H9 (cell line): ENCODE results near the gene SCN8A. TPM values are rescaled to one million over a fixed set of nuclear protein-coding genes. Genes with fewer than 3 reads are reported as not detected.
A peak's percentile ranks its signal among the peaks of the same experiment; 100 is the strongest.

Source experiments
- DNase-seq: peaks from one replicate; pipeline ENCODE4 v3.0.0-alpha.2; 2017
- H2AFZ ChIP-seq: one replicate; pipeline ENCODE4 v1.6.1; 2013; ENCODE audit warnings: mild to moderate bottlenecking, low read length, control low read depth, moderate library complexity
- H2AK5ac ChIP-seq: 2 replicates; pipeline ENCODE4 v1.6.1; 2013; ENCODE audit warnings: low read length, control low read depth, mixed read lengths; ENCODE audit not compliant: insufficient read length
- H2BK120ac ChIP-seq: one replicate; pipeline ENCODE4 v1.6.1; 2013; ENCODE audit warnings: low read depth, mild to moderate bottlenecking, low read length, control low read depth, inconsistent platforms; ENCODE audit not compliant: poor library complexity, severe bottlenecking
- H2BK12ac ChIP-seq: 2 replicates; pipeline ENCODE4 v1.6.1; 2013; ENCODE audit warnings: low read length, control low read depth, mixed read lengths, low read depth; ENCODE audit not compliant: insufficient read length
- H2BK15ac ChIP-seq: 2 replicates; pipeline ENCODE4 v1.6.1; 2013; ENCODE audit warnings: low read depth, low read length, control low read depth
- H2BK20ac ChIP-seq: one replicate; pipeline ENCODE4 v1.6.1; 2013; ENCODE audit warnings: low read depth, mild to moderate bottlenecking, low read length, control low read depth, inconsistent platforms; ENCODE audit not compliant: poor library complexity, severe bottlenecking
- H2BK5ac ChIP-seq: 2 replicates; pipeline ENCODE4 v1.6.1; 2013; ENCODE audit warnings: low read length, control low read depth, mixed read lengths; ENCODE audit not compliant: insufficient read length
- H3K14ac ChIP-seq: 2 replicates; pipeline ENCODE4 v1.6.1; 2013; ENCODE audit warnings: low read length, control low read depth; ENCODE audit not compliant: insufficient read depth
- H3K18ac ChIP-seq: 2 replicates; pipeline ENCODE4 v1.6.1; 2013; ENCODE audit warnings: low read depth, mild to moderate bottlenecking, mixed read lengths, low read length, control low read depth; ENCODE audit not compliant: insufficient read length
- H3K23ac ChIP-seq: 2 replicates; pipeline ENCODE4 v1.6.1; 2013; ENCODE audit warnings: low read length, control low read depth, mixed read lengths, low read depth; ENCODE audit not compliant: insufficient read length
- H3K23me2 ChIP-seq: 2 replicates; pipeline ENCODE4 v1.6.1; 2013; ENCODE audit warnings: low read depth, mild to moderate bottlenecking, mixed read lengths, low read length, control low read depth; ENCODE audit not compliant: insufficient read length, poor library complexity, severe bottlenecking
- H3K27ac ChIP-seq: 2 replicates; pipeline ENCODE4 v1.5.1; 2013; ENCODE audit warnings: low read length, control low read depth, mixed read lengths, low read depth; ENCODE audit not compliant: insufficient read length
- H3K27me3 ChIP-seq: 2 replicates; pipeline ENCODE4 v1.6.1; 2013; ENCODE audit warnings: low read length, control low read depth, inconsistent platforms; ENCODE audit not compliant: insufficient read depth
- H3K4ac ChIP-seq: 2 replicates; pipeline ENCODE4 v1.6.1; 2013; ENCODE audit warnings: low read depth, mild to moderate bottlenecking, control low read depth, inconsistent platforms, low read length, moderate library complexity
- H3K4me1 ChIP-seq: 2 replicates; pipeline ENCODE4 v1.6.1; 2013; ENCODE audit warnings: low read length, control low read depth, inconsistent platforms; ENCODE audit not compliant: insufficient read depth
- H3K4me2 ChIP-seq: 2 replicates; pipeline ENCODE4 v1.6.1; 2013; ENCODE audit warnings: low read length, control low read depth, mixed read lengths; ENCODE audit not compliant: insufficient read length, insufficient read depth
- H3K56ac ChIP-seq: 2 replicates; pipeline ENCODE4 v1.6.1; 2013; ENCODE audit warnings: low read depth, mild to moderate bottlenecking, mixed read lengths, low read length, control low read depth; ENCODE audit not compliant: insufficient read length
- H3K79me1 ChIP-seq: 2 replicates; pipeline ENCODE4 v1.6.1; 2013; ENCODE audit warnings: low read depth, mild to moderate bottlenecking, moderate library complexity, low read length, control low read depth, inconsistent platforms; ENCODE audit not compliant: insufficient read depth, poor library complexity, severe bottlenecking
- H3K79me2 ChIP-seq: 2 replicates; pipeline ENCODE4 v1.6.1; 2013; ENCODE audit warnings: low read length, control low read depth, inconsistent platforms; ENCODE audit not compliant: insufficient read depth
- H3K9ac ChIP-seq: 2 replicates; pipeline ENCODE4 v1.6.1; 2013; ENCODE audit warnings: low read length, control low read depth, mixed read lengths; ENCODE audit not compliant: insufficient read length; ENCODE audit errors: extremely low read depth
- H3K9me3 ChIP-seq: one replicate; pipeline ENCODE4 v1.6.1; 2013; ENCODE audit warnings: low read depth, low read length, inconsistent platforms; ENCODE audit not compliant: control insufficient read depth
- H3T11ph ChIP-seq: one replicate; pipeline ENCODE4 v1.6.1; 2013; ENCODE audit warnings: mild to moderate bottlenecking, low read length, control low read depth, inconsistent platforms
- H4K20me1 ChIP-seq: one replicate; pipeline ENCODE4 v1.6.1; 2013; ENCODE audit not compliant: control insufficient read depth, insufficient read length, insufficient read depth
- H4K5ac ChIP-seq: 2 replicates; pipeline ENCODE4 v1.6.1; 2013; ENCODE audit warnings: low read depth, mild to moderate bottlenecking, mixed read lengths, low read length, control low read depth; ENCODE audit not compliant: insufficient read length
- H4K8ac ChIP-seq: replicated peaks from 2 replicates; pipeline ENCODE4 v1.6.1; 2013; ENCODE audit warnings: low read length, control low read depth, mixed read lengths, low read depth; ENCODE audit not compliant: insufficient read length
- H4K91ac ChIP-seq: 2 replicates; pipeline ENCODE4 v1.6.1; 2013; ENCODE audit warnings: low read depth, mild to moderate bottlenecking, moderate library complexity, mixed read lengths, low read length, control low read depth; ENCODE audit not compliant: insufficient read length
- H3K27ac Mint-ChIP-seq, 3 experiments: 2 replicates in 2 of 3; 3 replicates in 1 of 3; pipeline ENCODE4 v1.8.0; 2020 to 2021; ENCODE audit warnings: mixed read lengths in 3 of 3, mild to moderate bottlenecking in 1 of 3, moderate library complexity in 1 of 3
- H3K27me3 Mint-ChIP-seq: 2 replicates; pipeline ENCODE4 v1.8.0; 2021; ENCODE audit warnings: low read depth, mild to moderate bottlenecking, moderate library complexity, mixed read lengths
- H3K36me3 Mint-ChIP-seq, 3 experiments: 2 replicates in 2 of 3; 3 replicates in 1 of 3; pipeline ENCODE4 v1.8.0; 2020 to 2021; ENCODE audit warnings: low read depth in 3 of 3, mixed read lengths in 3 of 3; ENCODE audit not compliant: insufficient read depth in 1 of 3
- H3K4me1 Mint-ChIP-seq, 2 experiments: 2 replicates each; pipeline ENCODE4 v1.8.0; 2020; ENCODE audit warnings: mixed read lengths in 2 of 2
- H3K4me3 Mint-ChIP-seq, 2 experiments: 2 replicates in 1 of 2; 3 replicates in 1 of 2; pipeline ENCODE4 v1.8.0; 2020 to 2021; ENCODE audit warnings: mild to moderate bottlenecking in 2 of 2, mixed read lengths in 2 of 2, moderate library complexity in 1 of 2
- H3K9me3 Mint-ChIP-seq, 2 experiments: 2 replicates in 1 of 2; 3 replicates in 1 of 2; pipeline ENCODE4 v1.8.0; 2020; ENCODE audit warnings: mild to moderate bottlenecking in 2 of 2, mixed read lengths in 2 of 2, moderate library complexity in 1 of 2
- WGBS: extraction: QIAGEN DNeasy Blood & Tissue Kit; methylation state at CpG from one replicate; pipeline ENCODE4 v1.1.7; 2013; ENCODE audit warnings: missing lambda C conversion rate, low lambda C conversion rate, mixed read lengths; ENCODE audit not compliant: insufficient read length; ENCODE audit errors: extremely low coverage; 5-methylcytosine and 5-hydroxymethylcytosine counted together
- total RNA-seq: library from RNA; stranded (reverse); gene quantifications from 2 replicates; pipeline ENCODE4 v1.2.1, GENCODE V29; 2021
- TF ChIP-seq, protein P1 (sequence below): fragments of 200-600 bp; sonication (generic); conservative IDR thresholded peaks from 3 replicates; pipeline ENCODE4 v1.8.0; 2021; ENCODE audit warnings: antibody characterized with exemption, mild to moderate bottlenecking

SCN8A gene
- total RNA-seq, 1 experiment from 2014 or later, result 15.2 TPM

- WGBS, result no CpG with 5 or more reads among the region's 101 CpGs
- Histone ChIP-seq H4K20me1 (no peaks in the 10 kb centered on the region), H3K9me3 (no peaks in the 10 kb centered on the region), H4K5ac (no peak overlapping the region), H3K18ac (peak overlapping the region; percentile 72), H3K79me1 (no peaks in the 10 kb centered on the region), H2BK5ac (no peak overlapping the region), H2BK120ac (no peak overlapping the region), H3K79me2 (no peaks in the 10 kb centered on the region), H2AFZ (no peak overlapping the region), H3K23ac (no peak overlapping the region), H2AK5ac (no peak overlapping the region), H2BK12ac (no peak overlapping the region), H4K91ac (no peak overlapping the region), H3K27me3 (no peaks in the 10 kb centered on the region; the same call in 1 of the 2 replicates), H3K4ac (no peak overlapping the region; the same call in 1 of the 2 replicates), H3K23me2 (peaks cover 7% of the 10 kb centered on the region), H2BK15ac (no peak overlapping the region), H4K8ac (no peak overlapping the region), H2BK20ac (no peak overlapping the region), H3K14ac (peak overlapping the region; percentile 59), H3K4me1 (no peaks in the 10 kb centered on the region), H3K56ac (no peak overlapping the region), H3K4me2 (peak overlapping the region; percentile 31), H3K9ac (no peak overlapping the region), H3K27ac (no peak overlapping the region), H3T11ph (no peak overlapping the region)
- TF ChIP-seq, protein P1, sequence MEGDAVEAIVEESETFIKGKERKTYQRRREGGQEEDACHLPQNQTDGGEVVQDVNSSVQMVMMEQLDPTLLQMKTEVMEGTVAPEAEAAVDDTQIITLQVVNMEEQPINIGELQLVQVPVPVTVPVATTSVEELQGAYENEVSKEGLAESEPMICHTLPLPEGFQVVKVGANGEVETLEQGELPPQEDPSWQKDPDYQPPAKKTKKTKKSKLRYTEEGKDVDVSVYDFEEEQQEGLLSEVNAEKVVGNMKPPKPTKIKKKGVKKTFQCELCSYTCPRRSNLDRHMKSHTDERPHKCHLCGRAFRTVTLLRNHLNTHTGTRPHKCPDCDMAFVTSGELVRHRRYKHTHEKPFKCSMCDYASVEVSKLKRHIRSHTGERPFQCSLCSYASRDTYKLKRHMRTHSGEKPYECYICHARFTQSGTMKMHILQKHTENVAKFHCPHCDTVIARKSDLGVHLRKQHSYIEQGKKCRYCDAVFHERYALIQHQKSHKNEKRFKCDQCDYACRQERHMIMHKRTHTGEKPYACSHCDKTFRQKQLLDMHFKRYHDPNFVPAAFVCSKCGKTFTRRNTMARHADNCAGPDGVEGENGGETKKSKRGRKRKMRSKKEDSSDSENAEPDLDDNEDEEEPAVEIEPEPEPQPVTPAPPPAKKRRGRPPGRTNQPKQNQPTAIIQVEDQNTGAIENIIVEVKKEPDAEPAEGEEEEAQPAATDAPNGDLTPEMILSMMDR, result 0 out of 3 replicates have a peak, but pooled peaks have one; percentile 21
- H3K4me3 Mint-ChIP-seq, result peak overlapping the region; percentile 58 to 66
- peaks cover 33% of the 10 kb centered on the region for H3K27me3 Mint-ChIP-seq
- H3K9me3 Mint-ChIP-seq, result no peaks in the 10 kb centered on the region; a peak in 1 of 5 replicates
- H3K4me1 Mint-ChIP-seq, result peaks cover 34 to 54% of the 10 kb centered on the region in 2 experiments
- DNase-seq, result no peak
- H3K27ac Mint-ChIP-seq, result no peak overlapping the region
- H3K36me3 Mint-ChIP-seq, result peaks cover 0 to 6% (median 3%) of the 10 kb centered on the region in 3 experiments; a peak in 3 of 7 replicates
Observed at GRCh38 chr12:51821440-51822260, 230.6 kb downstream of the SCN8A start.
